Peyer's patch (tissue), 4 donors: ENCODE data around the gene WWOX. TPM values are rescaled to one million over a fixed set of nuclear protein-coding genes. Genes with fewer than 3 reads are reported as not detected.

Experiments used
- DNase-seq, 3 donors: peaks; one replicate each; pipeline ENCODE4 v3.0.0-alpha.2; 2017 to 2019
- H3K27ac ChIP-seq, 4 donors: fragments of 200-600 bp; sonication (generic); one replicate each; pipeline ENCODE4 v1.5.1; 2016 to 2019
- H3K27me3 ChIP-seq, 2 donors: fragments of 200-600 bp; sonication (generic); one replicate each; pipeline ENCODE4 v1.5.1; 2019
- H3K36me3 ChIP-seq, 3 donors: fragments of 200-600 bp; sonication (generic); one replicate each; pipeline ENCODE4 v1.5.1; 2016 to 2019
- H3K4me1 ChIP-seq, 4 donors: fragments of 200-600 bp; sonication (generic); one replicate each; pipeline ENCODE4 v1.5.1; 2016 to 2019
- H3K4me3 ChIP-seq, 4 donors: fragments of 200-600 bp; sonication (generic); 1 replicate in 3 of 4; 2 replicates in 1 of 4; pipeline ENCODE4 v1.5.1; 2016 to 2019; ENCODE audit warnings: mild to moderate bottlenecking in 1 of 4
- H3K9me3 ChIP-seq, 4 donors: fragments of 200-600 bp; sonication (generic); one replicate each; pipeline ENCODE4 v1.5.1; 2016 to 2019; ENCODE audit warnings: mild to moderate bottlenecking in 1 of 4
- POLR2A ChIP-seq, 2 donors: fragments of 450-650 bp; IDR thresholded peaks; one replicate each; pipeline ENCODE4 v1.5.1; 2017; ENCODE audit warnings: antibody characterized with exemption in 2 of 2, mild to moderate bottlenecking in 2 of 2, moderate library complexity in 2 of 2
- total RNA-seq, 4 donors: library from RNA; depleted of rRNA; stranded (reverse); fragments of >200 nt; gene quantifications; one replicate each; pipeline ENCODE4 v1.1.0, GENCODE V29; 2016
- TF ChIP-seq, protein P1 (sequence below), 6 experiments: fragments of 450-650 bp in 4 of 6; fragments of 200-600 bp in 2 of 6; sonication (generic) in 1 of 6; IDR thresholded peaks; one replicate each; pipeline ENCODE4 v1.5.1; 2017 to 2019; ENCODE audit warnings: antibody characterized with exemption in 6 of 6, mild to moderate bottlenecking in 3 of 6, moderate library complexity in 1 of 6

Gene WWOX
- total RNA-seq, 4 donors from 2014 or later = 17.3 to 197 (median 57.5) TPM

DNA sequence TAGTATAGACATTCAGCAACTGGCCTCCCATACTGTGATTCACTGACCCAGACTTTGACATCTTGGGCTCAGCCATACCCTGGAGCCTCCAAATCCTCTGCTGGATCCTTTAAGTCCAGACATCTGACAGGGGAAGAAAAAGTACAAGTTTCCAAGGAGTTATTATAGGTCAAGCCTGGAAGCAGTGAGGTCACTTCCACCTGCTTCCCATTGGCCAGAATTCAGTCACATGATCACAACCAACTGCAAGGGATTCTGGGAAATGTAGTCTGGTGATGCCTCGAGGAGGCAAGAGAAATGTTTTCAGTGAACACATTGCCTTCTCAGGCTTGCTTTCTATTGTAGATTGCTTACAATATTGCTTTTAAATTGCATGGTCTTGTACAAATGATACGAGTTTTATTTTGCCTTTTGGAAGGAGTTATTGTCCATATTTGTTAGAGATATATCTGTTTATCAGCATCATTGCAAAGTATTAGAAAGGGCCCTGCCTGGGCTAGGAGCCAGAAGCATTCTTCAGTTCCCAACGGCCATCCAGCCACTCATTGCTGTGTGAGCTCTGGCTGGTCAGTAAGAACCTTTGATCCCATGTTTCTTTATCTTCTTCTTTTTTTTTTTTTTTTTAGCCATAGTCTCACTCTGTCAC lies 696.9 kb downstream of the WWOX start:
- DNase-seq = peak in 1 of 3 donors; percentile 52
- H3K27ac ChIP-seq = no peak overlapping the region
- no peak overlapping the region for H3K4me3 ChIP-seq
- TF ChIP-seq, protein P1, sequence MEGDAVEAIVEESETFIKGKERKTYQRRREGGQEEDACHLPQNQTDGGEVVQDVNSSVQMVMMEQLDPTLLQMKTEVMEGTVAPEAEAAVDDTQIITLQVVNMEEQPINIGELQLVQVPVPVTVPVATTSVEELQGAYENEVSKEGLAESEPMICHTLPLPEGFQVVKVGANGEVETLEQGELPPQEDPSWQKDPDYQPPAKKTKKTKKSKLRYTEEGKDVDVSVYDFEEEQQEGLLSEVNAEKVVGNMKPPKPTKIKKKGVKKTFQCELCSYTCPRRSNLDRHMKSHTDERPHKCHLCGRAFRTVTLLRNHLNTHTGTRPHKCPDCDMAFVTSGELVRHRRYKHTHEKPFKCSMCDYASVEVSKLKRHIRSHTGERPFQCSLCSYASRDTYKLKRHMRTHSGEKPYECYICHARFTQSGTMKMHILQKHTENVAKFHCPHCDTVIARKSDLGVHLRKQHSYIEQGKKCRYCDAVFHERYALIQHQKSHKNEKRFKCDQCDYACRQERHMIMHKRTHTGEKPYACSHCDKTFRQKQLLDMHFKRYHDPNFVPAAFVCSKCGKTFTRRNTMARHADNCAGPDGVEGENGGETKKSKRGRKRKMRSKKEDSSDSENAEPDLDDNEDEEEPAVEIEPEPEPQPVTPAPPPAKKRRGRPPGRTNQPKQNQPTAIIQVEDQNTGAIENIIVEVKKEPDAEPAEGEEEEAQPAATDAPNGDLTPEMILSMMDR (IDR thresholded peaks at IDR 0.05) = no peak
- no peak for TF ChIP-seq POLR2A (IDR thresholded peaks at IDR 0.05)
- H3K36me3 ChIP-seq = no peaks in the 10 kb centered on the region
- H3K27me3 ChIP-seq = no peaks in the 10 kb centered on the region
- H3K4me1 ChIP-seq = no peaks in the 10 kb centered on the region
- no peaks in the 10 kb centered on the region for H3K9me3 ChIP-seq

DNA sequence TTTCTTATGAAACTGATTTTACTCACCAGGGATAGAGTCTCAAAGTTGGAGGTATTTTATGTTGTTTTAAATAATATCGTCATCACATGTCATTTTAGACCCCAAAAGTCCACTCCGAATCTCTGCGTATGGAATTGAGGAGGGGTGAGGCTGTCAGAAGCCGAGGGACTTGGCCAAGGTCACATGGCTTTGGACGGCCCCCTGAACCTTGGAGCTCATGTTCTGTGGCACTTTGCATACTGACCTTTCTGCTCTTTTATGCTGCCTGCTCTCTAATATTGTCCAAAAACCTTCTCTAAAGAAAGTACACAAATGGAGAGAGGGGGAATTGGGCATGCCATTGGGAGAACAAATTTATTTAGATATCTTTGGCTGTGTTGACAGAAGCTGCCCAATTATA lies 700.0 kb downstream of the WWOX start:
- no peak for TF ChIP-seq POLR2A (IDR thresholded peaks at IDR 0.05)
- TF ChIP-seq, protein P1 (IDR thresholded peaks at IDR 0.05) = no peak
- H3K27ac ChIP-seq = no peak overlapping the region
- no peak for DNase-seq
- no peaks in the 10 kb centered on the region for H3K27me3 ChIP-seq
- H3K4me1 ChIP-seq = no peaks in the 10 kb centered on the region
- H3K9me3 ChIP-seq = no peaks in the 10 kb centered on the region
- H3K36me3 ChIP-seq = no peaks in the 10 kb centered on the region
- H3K4me3 ChIP-seq = no peak overlapping the region

DNA sequence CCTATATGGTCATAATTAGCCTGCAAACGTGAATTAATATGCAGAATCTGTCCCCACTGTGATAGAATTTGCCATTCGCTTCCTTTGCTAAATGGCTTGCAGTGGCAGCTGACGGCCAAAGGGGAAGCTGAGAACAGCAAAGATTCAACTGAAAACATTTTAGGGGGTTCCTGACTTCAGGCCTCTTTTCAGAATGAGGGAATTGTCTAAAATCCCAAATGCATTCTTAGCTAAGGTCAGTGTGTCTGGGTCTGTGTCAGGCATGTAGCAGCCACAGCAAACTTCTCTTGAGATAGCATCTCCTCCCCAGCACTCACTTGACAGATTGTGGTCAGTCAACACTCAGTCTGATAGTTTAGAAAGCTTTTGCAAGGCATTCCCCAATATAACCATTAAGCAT lies 701.1 kb downstream of the WWOX start:
- Histone ChIP-seq H3K36me3 (no peaks in the 10 kb centered on the region), H3K4me1 (no peaks in the 10 kb centered on the region), H3K9me3 (no peaks in the 10 kb centered on the region), H3K27me3 (no peaks in the 10 kb centered on the region), H3K4me3 (no peak overlapping the region), H3K27ac (no peak overlapping the region)
- TF ChIP-seq, protein P1 (IDR thresholded peaks at IDR 0.05) = no peak
- TF ChIP-seq POLR2A (IDR thresholded peaks at IDR 0.05) = no peak
- DNase-seq = no peak

DNA sequence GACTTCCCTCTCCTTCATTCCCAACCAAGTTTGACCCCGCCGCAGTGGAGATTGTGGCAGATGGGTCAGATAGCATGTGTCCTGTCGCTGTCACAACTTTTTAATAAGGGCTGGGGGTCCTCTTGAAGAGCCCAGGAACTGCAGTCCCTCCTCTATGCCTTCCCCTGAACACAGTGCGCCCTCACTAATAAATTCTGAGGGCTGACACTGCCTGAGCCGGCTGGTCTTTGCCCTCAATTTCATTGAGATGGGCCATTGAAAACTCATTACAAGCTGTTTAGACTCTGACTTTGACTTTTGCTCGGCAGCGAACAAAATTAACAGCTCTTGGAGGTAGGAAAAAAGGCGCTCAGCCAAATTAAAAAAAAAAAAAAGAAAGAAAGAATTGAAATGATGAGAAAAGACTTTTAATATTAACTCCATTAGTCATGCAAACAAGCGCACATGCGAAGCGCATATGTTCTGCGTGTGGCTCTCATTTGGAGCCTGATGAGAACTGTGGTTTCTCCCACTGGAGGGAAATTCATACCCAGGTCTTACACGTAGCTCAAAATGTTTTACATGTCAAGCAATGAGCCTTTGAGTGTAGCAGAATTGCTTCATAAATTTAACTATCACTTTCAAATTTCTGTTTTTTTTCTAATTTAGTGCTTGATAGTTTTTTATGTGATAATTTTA lies 704.7 kb downstream of the WWOX start:
- no peaks in the 10 kb centered on the region for H3K9me3 ChIP-seq
- no peak overlapping the region for H3K4me3 ChIP-seq
- TF ChIP-seq, protein P1 (IDR thresholded peaks at IDR 0.05) = no peak
- no peak for TF ChIP-seq POLR2A (IDR thresholded peaks at IDR 0.05)
- no peak for DNase-seq
- no peak overlapping the region for H3K27ac ChIP-seq
- H3K4me1 ChIP-seq = no peaks in the 10 kb centered on the region
- no peaks in the 10 kb centered on the region for H3K36me3 ChIP-seq
- H3K27me3 ChIP-seq = no peaks in the 10 kb centered on the region

DNA sequence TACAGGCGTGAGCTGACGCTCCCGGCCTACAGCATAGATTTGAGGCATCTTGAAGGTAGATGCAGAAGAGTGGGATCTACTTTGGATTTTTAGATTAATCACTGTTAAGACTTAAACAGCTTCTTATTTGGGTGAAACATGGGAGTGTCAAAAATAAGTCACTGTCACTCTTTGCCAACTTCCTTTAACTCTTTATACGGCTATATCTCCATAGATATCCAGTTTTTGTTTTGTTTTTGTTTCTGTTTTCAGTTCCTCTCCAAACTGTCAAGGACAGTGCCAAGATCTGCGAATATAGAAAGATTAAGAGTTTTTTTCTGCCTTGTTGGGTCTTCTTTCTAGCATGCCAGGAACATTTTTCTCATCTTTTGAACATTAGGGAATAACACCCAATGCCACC lies 706.1 kb downstream of the WWOX start:
- DNase-seq = no peak

More for the DNA sequence above, 706.1 kb downstream of the WWOX start:
- Histone ChIP-seq H3K36me3 (no peaks in the 10 kb centered on the region), H3K4me3 (no peak overlapping the region), H3K9me3 (no peaks in the 10 kb centered on the region), H3K27me3 (no peaks in the 10 kb centered on the region), H3K4me1 (no peaks in the 10 kb centered on the region), H3K27ac (no peak overlapping the region)
- TF ChIP-seq POLR2A (IDR thresholded peaks at IDR 0.05) = no peak
- TF ChIP-seq, protein P1 (IDR thresholded peaks at IDR 0.05) = no peak
